Thyroid gland (tissue), 4 donors: Measurements from ENCODE around the gene NPBWR2. TPM values are rescaled to one million over a fixed set of nuclear protein-coding genes. Genes with fewer than 3 reads are reported as not detected.
A peak's percentile ranks its signal among the peaks of the same experiment; 100 is the strongest.

Experiments used
- DNase-seq, 2 donors: peaks; one replicate each; pipeline ENCODE4 v3.0.0-alpha.2; 2019
- H3K27ac ChIP-seq, 3 donors: fragments of 200-600 bp; sonication (generic); 1 replicate in 2 of 3; 2 replicates in 1 of 3; pipeline ENCODE4 v1.5.1; 2016 to 2019; ENCODE audit warnings: mild to moderate bottlenecking in 1 of 3, moderate library complexity in 1 of 3
- H3K27me3 ChIP-seq: fragments of 200-600 bp; sonication (generic); one replicate; pipeline ENCODE4 v1.5.1; 2019
- H3K36me3 ChIP-seq, 2 donors: fragments of 200-600 bp; sonication (generic); one replicate each; pipeline ENCODE4 v1.5.1; 2016 to 2019
- H3K4me1 ChIP-seq, 2 donors: fragments of 200-600 bp; sonication (generic); one replicate each; pipeline ENCODE4 v1.5.1; 2017 to 2019
- H3K4me3 ChIP-seq, 3 donors: fragments of 200-600 bp; sonication (generic); replicated peaks in 1 of 3; 1 replicate in 2 of 3; 2 replicates in 1 of 3; pipeline ENCODE4 v1.5.1; 2016; ENCODE audit warnings: mild to moderate bottlenecking in 1 of 3
- H3K9me3 ChIP-seq: fragments of 200-600 bp; sonication (generic); one replicate; pipeline ENCODE4 v1.5.1; 2017
- POLR2A ChIP-seq, 2 donors: fragments of 450-650 bp; IDR thresholded peaks; one replicate each; pipeline ENCODE4 v1.6.1; 2017; ENCODE audit warnings: antibody characterized with exemption in 2 of 2, mild to moderate bottlenecking in 2 of 2, moderate library complexity in 1 of 2
- WGBS, 2 donors: methylation state at CpG; one replicate each; pipeline ENCODE4 v1.1.5; 2017; 5-methylcytosine and 5-hydroxymethylcytosine counted together
- intact Hi-C: fragments of 100-400 bp; cut with DNase I; formaldehyde crosslinking; loops from one replicate; pipeline ENCODE4 v1.15.1; 2023
- microRNA-seq: library from miRNA; unstranded; fragments of <30 nt; microRNA quantifications from one replicate; pipeline ENCODE4, GENCODE V29; 2016
- small RNA-seq: library from RNA; depleted of rRNA; stranded (forward); fragments of <200 nt; gene quantifications from one replicate; pipeline ENCODE3, GENCODE V24; 2016
- total RNA-seq, 4 donors: library from RNA; depleted of rRNA; stranded (reverse); fragments of >200 nt; gene quantifications; one replicate each; pipeline ENCODE4 v1.2.3, GENCODE V29; 2016
- TF ChIP-seq, protein P1 (sequence below), 6 experiments: fragments of 200-600 bp in 3 of 6; fragments of 450-650 bp in 3 of 6; sonication (generic) in 3 of 6; IDR thresholded peaks; one replicate each; pipeline ENCODE4 v1.5.1; 2016 to 2019; ENCODE audit warnings: antibody characterized with exemption in 6 of 6, mild to moderate bottlenecking in 2 of 6, inconsistent platforms in 1 of 6, moderate library complexity in 1 of 6

NPBWR2 gene
- total RNA-seq, 4 donors from 2014 or later, result not detected

DNA sequence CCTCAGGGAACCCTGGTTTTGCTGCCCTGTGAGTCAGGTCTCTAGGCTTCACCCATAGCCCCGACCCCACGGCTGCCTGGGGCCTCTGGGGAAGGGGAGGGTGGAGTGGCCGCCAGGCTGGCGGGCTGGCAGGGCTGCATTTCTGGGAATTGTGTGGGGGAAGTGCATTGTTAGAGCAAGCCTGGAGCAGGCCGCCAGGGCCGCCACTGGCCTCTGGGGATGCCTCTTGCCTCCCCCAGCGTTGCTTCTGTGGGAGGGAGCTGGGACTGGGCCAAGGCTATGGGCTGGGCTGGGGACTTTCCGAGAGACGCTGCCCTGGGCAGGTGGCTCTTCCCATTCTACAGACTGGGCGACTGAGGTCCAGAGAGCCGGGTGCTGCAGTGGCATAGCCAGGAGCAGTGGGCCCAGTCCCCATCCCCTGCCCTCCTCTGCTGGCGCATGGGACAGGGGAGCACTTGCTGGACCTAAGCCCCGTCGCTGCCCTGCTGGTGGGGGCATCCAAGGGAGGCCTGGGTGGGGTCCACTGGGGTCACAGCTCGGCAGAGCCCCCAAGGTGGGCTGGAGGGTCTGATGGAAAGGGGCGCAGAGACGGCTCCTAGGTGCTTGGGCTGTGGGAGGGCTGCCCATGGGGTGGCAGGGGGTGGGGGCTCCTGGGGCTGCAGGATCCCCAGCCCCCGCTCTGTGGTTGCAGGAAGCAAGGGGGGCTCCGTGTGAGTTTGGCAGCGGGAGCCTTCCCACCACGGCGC, 51.3 kb downstream of the NPBWR2 start:
- peak in 1 of 2 donors; percentile 33 for DNase-seq
- intact Hi-C loops, result no loop called here
- Histone ChIP-seq H3K9me3 (no peaks in the 10 kb centered on the region), H3K36me3 (no peaks in the 10 kb centered on the region), H3K4me3 (no peak overlapping the region), H3K27ac (peak overlapping the region; percentile 39 to 59 (median 43)), H3K4me1 (no peaks in the 10 kb centered on the region), H3K27me3 (no peaks in the 10 kb centered on the region)
- TF ChIP-seq POLR2A (IDR thresholded peaks at IDR 0.05), result no peak
- TF ChIP-seq, protein P1, sequence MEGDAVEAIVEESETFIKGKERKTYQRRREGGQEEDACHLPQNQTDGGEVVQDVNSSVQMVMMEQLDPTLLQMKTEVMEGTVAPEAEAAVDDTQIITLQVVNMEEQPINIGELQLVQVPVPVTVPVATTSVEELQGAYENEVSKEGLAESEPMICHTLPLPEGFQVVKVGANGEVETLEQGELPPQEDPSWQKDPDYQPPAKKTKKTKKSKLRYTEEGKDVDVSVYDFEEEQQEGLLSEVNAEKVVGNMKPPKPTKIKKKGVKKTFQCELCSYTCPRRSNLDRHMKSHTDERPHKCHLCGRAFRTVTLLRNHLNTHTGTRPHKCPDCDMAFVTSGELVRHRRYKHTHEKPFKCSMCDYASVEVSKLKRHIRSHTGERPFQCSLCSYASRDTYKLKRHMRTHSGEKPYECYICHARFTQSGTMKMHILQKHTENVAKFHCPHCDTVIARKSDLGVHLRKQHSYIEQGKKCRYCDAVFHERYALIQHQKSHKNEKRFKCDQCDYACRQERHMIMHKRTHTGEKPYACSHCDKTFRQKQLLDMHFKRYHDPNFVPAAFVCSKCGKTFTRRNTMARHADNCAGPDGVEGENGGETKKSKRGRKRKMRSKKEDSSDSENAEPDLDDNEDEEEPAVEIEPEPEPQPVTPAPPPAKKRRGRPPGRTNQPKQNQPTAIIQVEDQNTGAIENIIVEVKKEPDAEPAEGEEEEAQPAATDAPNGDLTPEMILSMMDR (IDR thresholded peaks at IDR 0.05), result no peak
- 26 to 37% methylated on average over 9 to 14 of the region's 22 CpGs for WGBS, 2 donors

GRCh38 chr20:64055396-64055892, 51.9 kb downstream of the NPBWR2 start:
- DNase-seq, result no peak
- TF ChIP-seq, protein P1 (IDR thresholded peaks at IDR 0.05), result no peak
- no peak for TF ChIP-seq POLR2A (IDR thresholded peaks at IDR 0.05)
- Histone ChIP-seq H3K4me3 (no peak overlapping the region), H3K4me1 (no peaks in the 10 kb centered on the region), H3K27ac (peak overlapping the region; percentile 39 to 59 (median 43)), H3K9me3 (no peaks in the 10 kb centered on the region), H3K27me3 (no peaks in the 10 kb centered on the region), H3K36me3 (no peaks in the 10 kb centered on the region)
- intact Hi-C loops, result no loop called here
- 74 to 76% methylated on average over 5 to 9 of the region's 9 CpGs for WGBS, 2 donors

GRCh38 chr20:64053841-64054661, 53.3 kb downstream of the NPBWR2 start:
- intact Hi-C loops, result no loop called here
- Histone ChIP-seq H3K9me3 (no peaks in the 10 kb centered on the region), H3K4me3 (no peak overlapping the region), H3K4me1 (peaks cover 3 to 5% of the 10 kb centered on the region in 2 donors), H3K27ac (peak overlapping the region; percentile 26 to 36 (median 33)), H3K36me3 (no peaks in the 10 kb centered on the region), H3K27me3 (peaks cover 4% of the 10 kb centered on the region)
- peak; percentile 36 to 45 for DNase-seq
- 33 to 34% methylated on average over 6 to 7 of the region's 17 CpGs for WGBS, 2 donors
- TF ChIP-seq, protein P1 (IDR thresholded peaks at IDR 0.05), result no peak
- TF ChIP-seq POLR2A (IDR thresholded peaks at IDR 0.05), result no peak

Small RNAs within 50 kb of the gene (microRNA-seq; reads per million reads assigned to microRNA genes)
- gene MIR6813, result not detected

Small RNAs within 50 kb of the gene (small RNA-seq; reads per million reads assigned to genes)
- not detected for gene AL355803.1
- gene MIR6813, result not detected

Other genes with a start within 250 kb of the NPBWR2 start
- not detected for gene ABHD16B, start 246.1 kb downstream of the NPBWR2 start, total RNA-seq
- gene TPD52L2, start 242.3 kb downstream of the NPBWR2 start, total RNA-seq, result 10 to 100 TPM; 69.4 to 93.3 (median 89.6) TPM
- gene DNAJC5, start 212.4 kb downstream of the NPBWR2 start, total RNA-seq, result 10 to 100 TPM; 38.4 to 87.4 (median 75.1) TPM
- 10 to 100 TPM; 21.6 to 44.3 (median 29.3) TPM for gene UCKL1, start 151.1 kb downstream of the NPBWR2 start, total RNA-seq
- 10 to 100 TPM; 13.4 to 24.8 (median 19.0) TPM for gene ZNF512B, start 137.6 kb downstream of the NPBWR2 start, total RNA-seq
- gene SAMD10, start 127.9 kb downstream of the NPBWR2 start, total RNA-seq, result 1 to 10 TPM; 1.1 to 6.4 (median 5.0) TPM
- gene PRPF6, start 126.4 kb downstream of the NPBWR2 start, total RNA-seq, result 10 to 100 TPM; 62.8 to 76.2 (median 70.1) TPM
- gene C20orf204, start 71.4 kb downstream of the NPBWR2 start, total RNA-seq, result 1 to 10 TPM in 1 of 4 donors, under 1 TPM in 3; 0.11 to 2.6 (median 0.59) TPM
- gene SOX18, start 57.9 kb downstream of the NPBWR2 start, total RNA-seq, result 10 to 100 TPM in 2 of 4 donors, 1 to 10 TPM in 2; 7.5 to 16.9 (median 10.6) TPM
- 10 to 100 TPM; 20.9 to 43.1 (median 24.4) TPM for gene TCEA2, start 44.4 kb downstream of the NPBWR2 start, total RNA-seq
- 10 to 100 TPM; 10.5 to 17.2 (median 13.4) TPM for gene RGS19, start 28.0 kb downstream of the NPBWR2 start, total RNA-seq
- gene OPRL1, start 27.5 kb downstream of the NPBWR2 start, total RNA-seq, result under 1 TPM; 0.54 to 0.94 (median 0.68) TPM
- gene LKAAEAR1, start 23.2 kb downstream of the NPBWR2 start, total RNA-seq, result 1 to 10 TPM in 2 of 4 donors, not detected in 2; 1.3 to 1.7 TPM
- 1 to 10 TPM in 2 of 4 donors, under 1 TPM in 2; 0.42 to 1.8 (median 1.1) TPM for gene MYT1, start 56.9 kb upstream of the NPBWR2 start, total RNA-seq
- gene PCMTD2, start 148.2 kb upstream of the NPBWR2 start, total RNA-seq, result 100 to 1,000 TPM in 3 of 4 donors, 10 to 100 TPM in 1; 87.0 to 156 (median 124) TPM